Mammary epithelial cell (primary cell): ENCODE data around the gene PARVB.

Experiments
- CTCF ChIP-seq, 2 donors: IDR thresholded peaks in 1 of 2; conservative IDR thresholded peaks in 1 of 2; 2 replicates each; pipeline ENCODE4 v1.5.1; 2011 to 2012; ENCODE audit warnings: inconsistent platforms in 2 of 2, low read length in 2 of 2, mild to moderate bottlenecking in 2 of 2, control low read depth in 1 of 2, low read depth in 1 of 2; ENCODE audit not compliant: insufficient read depth in 1 of 2; ENCODE audit errors: extremely low read depth in 1 of 2
- EZH2 ChIP-seq: IDR thresholded peaks from 2 replicates; pipeline ENCODE4 v1.6.1; 2012; ENCODE audit warnings: low read length, inconsistent platforms, borderline replicate concordance

- no peak for TF ChIP-seq CTCF (conservative IDR thresholded peaks at IDR 0.05 in 1 of 2, IDR thresholded peaks at IDR 0.05 in 1 of 2; ENCODE audit: extremely low read depth in 1 of 2, insufficient read depth in 1 of 2, low read depth in 1 of 2, low read length in 2 of 2)
- no peak for TF ChIP-seq EZH2
Measured at GRCh38 chr22:44207981-44208317, 183.8 kb downstream of the PARVB start.
